ENCODE measurements around the gene PAM16.
"Not testable (repeated sequence)": the region's sequence is repeated elsewhere in the genome, so short reads cannot be mapped to it uniquely, and the experiment has no call there.

Gene PAM16

DNA sequence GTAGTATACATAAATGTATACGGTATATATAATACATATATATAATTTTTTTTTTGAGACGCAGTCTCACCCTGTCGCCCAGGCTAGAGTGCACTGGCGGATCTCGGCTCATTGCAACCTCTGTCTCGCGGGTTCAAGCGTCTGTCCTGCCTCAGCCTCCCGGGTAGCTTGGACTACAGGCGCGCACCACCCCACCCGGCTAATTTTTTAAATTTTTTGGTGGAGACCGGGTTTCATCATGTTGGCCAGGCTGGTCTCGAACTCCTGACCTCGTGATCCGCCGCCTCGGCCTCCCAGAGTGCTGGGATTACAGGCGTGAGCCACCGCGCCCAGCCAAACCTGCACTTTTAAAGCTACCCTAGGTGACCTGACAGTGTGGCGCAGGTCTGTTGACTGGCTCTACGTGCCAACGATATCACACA is 745 bp downstream of the PAM16 start:
- no peak for DNase-seq

GRCh38 chr16:4349332-4349731 is 1.8 kb downstream of the PAM16 start:
- no peak for DNase-seq

GRCh38 chr16:4347765-4348509 is 3.2 kb downstream of the PAM16 start:
- no peak for DNase-seq

DNA sequence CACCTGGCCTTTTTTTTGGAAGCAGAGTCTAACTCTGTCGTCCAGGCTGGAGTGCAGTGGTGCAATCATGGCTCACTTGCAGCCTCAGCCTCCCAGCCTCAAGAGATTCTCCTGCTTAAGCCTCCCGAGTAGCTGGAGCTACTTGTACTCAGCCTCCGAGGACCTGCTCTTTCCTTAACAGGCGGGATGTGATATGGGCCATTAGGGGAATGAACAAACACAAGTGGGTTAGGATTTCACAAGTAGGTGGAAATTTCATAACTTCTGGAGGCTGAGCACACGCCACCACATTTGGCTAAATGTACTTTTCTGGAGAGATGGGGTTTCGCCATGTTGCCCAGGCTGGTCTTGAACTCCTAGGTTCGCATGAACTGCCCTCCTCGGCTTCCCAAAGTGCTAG is 4.1 kb downstream of the PAM16 start:
- DNase-seq, result no peak

GRCh38 chr16:4345836-4346781 is 5.0 kb downstream of the PAM16 start:
- DNase-seq, result no peak

DNA sequence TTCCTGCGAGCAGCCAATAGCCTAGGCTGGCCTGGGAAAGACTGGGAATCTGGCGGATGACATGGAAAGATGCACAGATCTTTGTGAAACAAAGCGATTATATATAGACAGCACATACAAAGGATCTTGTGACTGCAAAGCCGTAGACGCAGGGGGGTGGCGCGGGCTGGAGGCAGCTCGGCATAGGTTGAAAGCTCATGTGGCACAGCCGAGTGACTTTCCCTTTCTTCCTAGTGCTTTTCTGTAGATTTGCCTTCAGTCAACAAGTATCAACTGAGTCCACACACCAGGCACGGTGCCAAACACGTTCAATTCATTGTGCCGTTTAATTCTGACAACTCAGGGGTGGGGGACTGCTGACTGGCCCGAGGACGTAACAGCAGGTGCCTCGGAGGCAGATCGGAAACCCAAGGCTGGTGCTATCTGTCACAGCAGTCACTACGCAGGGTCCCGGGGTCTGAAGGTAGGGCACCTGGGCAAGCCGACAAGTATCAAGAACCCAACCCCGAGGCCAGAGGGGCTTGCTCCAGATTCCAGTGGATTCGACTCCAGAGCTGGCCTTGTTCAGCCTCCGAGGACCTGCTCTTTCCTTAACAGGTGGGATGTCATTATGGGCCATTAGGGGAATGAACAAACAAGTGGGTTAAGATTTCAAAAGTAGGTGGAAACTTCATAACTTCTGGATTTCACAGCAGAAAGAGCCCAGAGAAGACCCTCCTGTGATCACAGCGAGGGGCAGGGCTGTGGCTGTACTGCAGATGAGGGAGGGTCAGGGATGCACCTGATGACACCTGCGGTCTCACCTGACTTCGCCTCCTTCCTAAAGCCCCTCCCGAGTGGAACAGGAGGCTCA is 5.9 kb downstream of the PAM16 start:
- no peak for DNase-seq

DNA sequence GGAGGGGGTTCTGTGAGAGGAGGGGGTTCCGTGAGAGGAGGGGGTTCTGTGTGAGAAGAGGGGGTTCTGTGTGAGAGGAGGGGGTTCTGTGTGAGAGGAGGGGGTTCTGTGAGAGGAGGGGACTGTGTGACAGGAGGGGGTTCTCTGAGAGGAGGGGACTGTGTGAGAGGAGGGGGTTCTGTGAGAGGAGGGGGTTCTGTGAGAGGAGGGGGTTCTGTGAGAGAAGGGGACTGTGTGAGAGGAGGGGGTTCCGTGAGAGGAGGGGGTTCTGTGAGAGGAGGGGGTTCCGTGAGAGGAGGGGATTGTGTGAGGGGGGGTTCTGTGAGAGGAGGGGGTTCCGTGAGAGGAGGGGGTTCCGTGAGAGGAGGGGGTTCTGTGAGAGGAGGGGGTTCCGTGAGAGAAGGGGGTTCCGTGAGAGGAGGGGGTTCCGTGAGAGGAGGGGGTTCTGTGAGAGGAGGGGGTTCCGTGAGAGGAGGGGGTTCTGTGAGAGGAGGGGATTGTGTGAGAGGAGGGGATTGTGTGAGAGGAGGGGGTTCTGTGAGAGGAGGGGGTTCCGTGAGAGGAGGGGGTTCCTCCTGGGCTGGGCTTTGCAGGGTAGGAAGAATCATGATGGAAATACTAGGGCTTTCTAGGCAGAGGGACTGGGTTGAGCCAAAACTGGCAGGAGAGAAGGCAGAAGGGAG is 6.7 kb downstream of the PAM16 start:
- DNase-seq, result not testable (repeated sequence)

DNA sequence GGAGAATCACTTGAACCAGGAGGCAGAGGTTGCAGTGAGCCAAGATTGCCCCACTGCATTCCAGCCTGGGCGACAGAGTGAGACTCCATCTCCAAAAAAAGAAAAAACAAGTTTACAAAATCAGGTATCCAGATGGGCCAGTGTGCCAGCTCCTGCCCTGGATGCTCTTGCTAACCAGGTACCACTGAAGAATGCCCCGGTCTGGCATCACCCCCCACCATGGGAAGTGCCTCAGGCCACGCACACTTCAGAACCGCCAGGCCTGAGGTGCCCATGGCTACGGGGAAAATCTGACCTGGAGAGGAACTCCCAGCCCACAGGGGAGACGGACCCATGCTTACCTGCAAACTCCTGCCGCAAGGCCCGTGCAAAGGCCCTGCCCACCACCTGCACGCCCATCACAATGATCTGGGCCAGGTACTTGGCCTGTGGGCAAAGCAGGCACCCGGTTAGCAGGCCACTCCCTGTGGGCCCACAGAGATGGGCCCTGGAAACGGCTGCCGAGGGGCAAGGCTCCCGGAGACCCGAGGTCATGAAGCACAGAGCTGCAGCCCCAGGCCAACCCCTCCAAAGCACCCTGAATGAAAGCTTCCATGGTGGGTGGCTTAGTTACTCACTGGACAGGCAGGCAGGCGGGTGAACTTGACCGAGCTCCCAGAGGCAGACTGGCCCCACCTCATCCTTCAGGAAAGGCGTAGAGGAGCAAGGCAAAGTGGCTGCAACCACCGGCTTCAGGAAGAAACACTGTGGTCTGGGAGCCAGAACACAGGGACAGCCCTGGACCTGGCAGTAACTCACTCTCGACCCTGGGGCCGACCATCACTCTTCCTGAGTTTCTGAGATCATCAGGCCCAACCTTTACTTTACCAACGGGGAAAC is 8.0 kb downstream of the PAM16 start:
- no peak for DNase-seq

GRCh38 chr16:4341250-4341649 is 9.9 kb downstream of the PAM16 start:
- DNase-seq, result no peak

GRCh38 chr16:4340443-4340842 is 10.7 kb downstream of the PAM16 start:
- no peak for DNase-seq

- no peak for DNase-seq
Measured at GRCh38 chr16:4339909-4340308, 11.2 kb downstream of the PAM16 start.

DNA sequence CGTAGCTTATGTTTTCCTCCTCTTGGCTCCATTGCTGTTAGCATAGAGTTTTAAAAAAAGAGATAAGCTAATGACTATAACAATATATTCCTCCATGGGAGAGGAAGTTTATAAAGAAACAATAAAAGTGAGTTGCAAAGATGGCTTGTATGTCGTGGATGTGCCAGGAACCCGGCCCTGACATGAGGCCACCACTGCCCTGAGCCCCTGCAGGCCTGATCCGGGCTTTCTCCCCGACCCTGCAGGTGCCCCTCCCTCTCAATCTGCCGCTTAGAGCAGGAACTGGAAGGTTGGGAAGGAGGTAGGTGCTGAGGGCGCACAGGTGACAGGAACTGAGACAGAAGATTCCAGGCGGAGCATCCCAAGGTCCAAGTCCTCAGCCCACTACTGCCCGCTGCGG is 11.7 kb downstream of the PAM16 start:
- no peak for DNase-seq

DNA sequence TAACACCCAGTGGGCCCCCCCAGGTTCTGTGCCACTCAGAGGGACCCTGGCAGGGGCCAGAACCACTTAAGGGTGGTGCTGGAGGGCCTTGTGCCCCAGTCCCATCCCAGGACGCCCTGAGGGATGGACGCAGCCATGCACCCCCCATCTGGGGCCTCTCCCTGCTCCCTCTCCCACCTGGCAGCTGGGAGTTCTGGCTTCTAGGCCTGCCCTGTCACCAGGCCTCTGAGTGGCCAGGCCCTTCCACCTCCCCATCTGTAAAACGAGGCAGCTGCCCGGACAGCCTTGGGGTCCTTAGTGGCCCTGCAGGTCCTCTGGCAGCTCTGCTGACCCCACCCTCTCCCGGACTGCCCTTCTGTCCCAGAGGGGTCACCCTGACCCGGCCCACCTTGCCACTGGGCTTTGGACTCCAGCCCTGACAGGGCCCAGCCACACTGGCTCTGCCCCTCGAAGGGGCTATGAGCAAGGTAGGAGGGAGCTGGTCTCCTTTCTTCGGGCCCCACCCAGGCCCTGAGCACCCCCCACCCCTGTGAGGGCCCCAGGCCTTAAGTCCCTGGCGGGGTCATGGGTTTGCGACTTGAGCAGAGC is 12.3 kb downstream of the PAM16 start:
- DNase-seq, result no peak

DNA sequence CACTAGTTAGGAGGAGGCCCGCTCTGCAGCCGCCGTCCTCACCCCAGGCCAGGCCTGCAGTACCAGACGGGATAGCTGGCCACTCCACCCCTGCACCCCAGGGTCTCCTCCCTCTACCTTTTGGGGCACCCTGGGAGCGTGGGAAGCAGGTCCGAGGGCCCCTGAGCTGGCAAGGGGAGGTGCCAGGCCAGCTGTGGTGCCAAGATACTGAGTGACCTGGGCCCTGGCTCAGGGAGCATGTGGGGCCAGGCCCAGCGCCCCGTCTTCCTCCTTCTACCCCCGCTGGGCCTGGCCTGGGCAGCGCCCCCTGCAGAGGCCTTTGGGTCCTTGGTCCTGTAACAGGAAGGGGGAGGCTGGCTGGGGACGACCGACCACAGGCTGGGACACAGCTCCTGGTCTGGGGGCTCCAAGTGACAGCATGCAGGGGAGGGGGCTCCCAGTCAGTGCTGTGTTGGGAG is 13.0 kb downstream of the PAM16 start:
- DNase-seq, result no peak

DNA sequence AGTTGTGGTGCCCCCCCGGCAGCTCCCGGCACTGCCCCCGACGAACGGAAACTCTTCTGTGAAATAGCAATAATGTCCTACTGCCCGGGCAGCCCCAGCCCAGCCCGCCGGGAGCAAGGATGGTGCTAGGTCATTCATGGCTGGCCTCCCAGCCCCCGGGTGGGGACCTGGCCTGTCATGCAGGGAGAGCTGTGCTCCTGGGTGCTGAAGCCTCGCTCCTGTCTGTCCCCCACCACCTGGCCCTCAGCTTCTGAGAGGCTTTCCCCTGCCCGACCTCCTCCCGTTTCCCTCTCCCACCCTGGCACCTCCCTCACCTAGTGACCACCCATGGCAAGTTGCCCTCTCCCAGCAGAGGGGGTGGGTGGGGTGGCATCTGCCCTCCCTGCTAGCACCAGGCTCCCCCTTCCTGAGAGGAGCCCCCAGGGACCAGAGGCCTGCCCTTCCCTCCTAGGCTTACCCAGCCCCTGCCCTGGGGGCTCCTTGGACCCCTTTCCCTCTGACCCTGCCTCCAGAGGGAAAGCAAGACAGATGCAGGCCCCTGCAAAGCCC is 13.5 kb downstream of the PAM16 start:
- DNase-seq, result no peak

- no peak for DNase-seq
Measured at GRCh38 chr16:4336701-4337539, 14.2 kb downstream of the PAM16 start.

GRCh38 chr16:4334724-4335495 is 16.2 kb downstream of the PAM16 start:
- DNase-seq, result no peak

DNA sequence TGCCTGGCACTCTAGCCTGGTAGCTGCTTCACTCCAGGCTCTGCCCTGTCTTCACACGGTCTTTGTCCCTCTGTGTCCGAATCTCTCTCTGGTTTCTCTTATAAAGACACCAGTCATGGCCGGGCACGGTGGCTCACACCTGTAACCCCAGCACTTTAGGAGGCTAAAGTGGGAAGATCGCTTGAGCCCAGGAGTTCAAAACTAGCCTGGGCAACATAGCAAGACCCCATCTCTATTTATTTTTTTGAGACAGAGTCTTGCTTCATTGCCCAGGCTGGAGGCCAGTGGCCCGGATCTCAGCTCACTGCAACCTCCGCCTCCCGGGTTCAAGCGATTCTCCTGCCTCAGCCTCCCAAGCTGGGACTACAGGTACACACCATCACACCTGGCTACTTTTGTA is 17.4 kb downstream of the PAM16 start:
- not testable (repeated sequence) for DNase-seq

GRCh38 chr16:4333308-4333638 is 17.8 kb downstream of the PAM16 start:
- DNase-seq, result no peak

Data from activated T-cell treated with anti-CD3 and anti-CD28 coated beads, Interleukin-2, amount 50 U/mL, for 1 hour (primary cell).